ENCODE measurements around the gene DLG2. TPM values are rescaled to one million over a fixed set of nuclear protein-coding genes. Genes with fewer than 3 reads are reported as not detected.

DLG2 gene
- total RNA-seq, 2 experiments from 2014 or later: 6.9 to 8.2 TPM

DNA sequence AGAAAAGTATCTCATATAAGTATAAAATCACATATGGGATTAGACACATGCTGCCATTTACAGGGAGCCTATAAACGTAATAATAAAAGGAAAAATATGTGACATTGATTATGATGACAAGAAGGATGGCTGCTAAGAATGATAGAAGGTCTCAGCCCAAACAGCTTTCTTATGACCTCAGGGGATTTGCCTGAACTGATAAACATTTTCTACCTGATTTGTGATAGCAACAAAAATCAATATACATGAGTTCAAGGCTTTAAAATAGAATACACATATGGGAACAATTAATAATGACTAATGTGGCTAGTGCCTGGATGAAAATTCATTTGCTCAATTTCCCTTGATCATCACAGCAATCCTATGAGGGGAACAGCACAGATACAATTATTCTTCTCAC lies 1704.2 kb downstream of the DLG2 start:
- Histone ChIP-seq H4K20me1 (ENCODE audit: insufficient read depth, low read length) (no peaks in the 10 kb centered on the region; the same call in 1 of the 2 replicates), H3K4me3 (ENCODE audit: low read depth, low read length, poor library complexity, severe bottlenecking) (no peak overlapping the region), H3K27ac (ENCODE audit: low read depth, low read length, poor library complexity, severe bottlenecking) (no peak overlapping the region), H3K36me3 (ENCODE audit: insufficient read depth, low read length) (no peaks in the 10 kb centered on the region), H2AFZ (ENCODE audit: low read length) (no peak overlapping the region), H3K9me2 (ENCODE audit: insufficient read depth, low read length) (no peaks in the 10 kb centered on the region), H3K4me1 (ENCODE audit: insufficient read depth, low read length, poor library complexity, severe bottlenecking) (no peaks in the 10 kb centered on the region), H3K79me2 (ENCODE audit: insufficient read depth, low read depth, low read length) (no peaks in the 10 kb centered on the region), H3K9me3 (ENCODE audit: low read length) (no peaks in the 10 kb centered on the region), H3K4me2 (ENCODE audit: low read length) (no peak overlapping the region)
- no TSS peak for BruUV-seq (replicated peaks)
- intact Hi-C loops (cut with micrococcal nuclease; ENCODE audit: unreplicated experiment): no loop called here
- CTCF ChIA-PET (ENCODE audit: unreplicated experiment): no interaction called here
- no peak for DNase-seq (ENCODE audit: low spot score)
- POLR2A ChIA-PET: no interaction called here
- TF ChIP-seq, protein P1, sequence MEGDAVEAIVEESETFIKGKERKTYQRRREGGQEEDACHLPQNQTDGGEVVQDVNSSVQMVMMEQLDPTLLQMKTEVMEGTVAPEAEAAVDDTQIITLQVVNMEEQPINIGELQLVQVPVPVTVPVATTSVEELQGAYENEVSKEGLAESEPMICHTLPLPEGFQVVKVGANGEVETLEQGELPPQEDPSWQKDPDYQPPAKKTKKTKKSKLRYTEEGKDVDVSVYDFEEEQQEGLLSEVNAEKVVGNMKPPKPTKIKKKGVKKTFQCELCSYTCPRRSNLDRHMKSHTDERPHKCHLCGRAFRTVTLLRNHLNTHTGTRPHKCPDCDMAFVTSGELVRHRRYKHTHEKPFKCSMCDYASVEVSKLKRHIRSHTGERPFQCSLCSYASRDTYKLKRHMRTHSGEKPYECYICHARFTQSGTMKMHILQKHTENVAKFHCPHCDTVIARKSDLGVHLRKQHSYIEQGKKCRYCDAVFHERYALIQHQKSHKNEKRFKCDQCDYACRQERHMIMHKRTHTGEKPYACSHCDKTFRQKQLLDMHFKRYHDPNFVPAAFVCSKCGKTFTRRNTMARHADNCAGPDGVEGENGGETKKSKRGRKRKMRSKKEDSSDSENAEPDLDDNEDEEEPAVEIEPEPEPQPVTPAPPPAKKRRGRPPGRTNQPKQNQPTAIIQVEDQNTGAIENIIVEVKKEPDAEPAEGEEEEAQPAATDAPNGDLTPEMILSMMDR (conservative IDR thresholded peaks at IDR 0.05; ENCODE audit: low read length): no peak
- TF ChIP-seq EZH2phosphoT487 (IDR thresholded peaks at IDR 0.05; ENCODE audit: borderline replicate concordance, low read depth, low read length): no peak

DNA sequence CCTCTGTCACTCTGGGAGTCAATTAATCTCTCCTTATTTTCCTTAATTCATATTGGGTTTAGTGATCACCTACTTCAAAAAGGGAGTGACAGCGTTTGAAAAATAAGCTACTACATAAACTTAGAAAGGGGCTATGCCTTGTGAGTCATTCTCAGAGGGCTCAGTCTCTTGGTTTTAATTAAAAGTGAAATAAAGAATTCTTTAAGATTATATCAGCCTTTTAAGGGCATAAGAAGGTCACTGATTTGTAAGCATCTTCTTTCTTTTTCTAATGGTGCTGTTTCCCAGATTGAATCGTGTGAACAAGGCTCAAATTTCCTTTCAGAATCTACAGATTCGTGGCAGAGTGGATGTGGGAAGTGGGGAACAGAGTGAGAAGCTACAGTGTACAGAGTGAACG lies 1704.8 kb downstream of the DLG2 start:
- Histone ChIP-seq H3K36me3 (ENCODE audit: insufficient read depth, low read length) (no peaks in the 10 kb centered on the region), H3K9me2 (ENCODE audit: insufficient read depth, low read length) (no peaks in the 10 kb centered on the region), H3K79me2 (ENCODE audit: insufficient read depth, low read depth, low read length) (no peaks in the 10 kb centered on the region), H3K4me3 (ENCODE audit: low read depth, low read length, poor library complexity, severe bottlenecking) (no peak overlapping the region), H2AFZ (ENCODE audit: low read length) (no peak overlapping the region), H3K4me1 (ENCODE audit: insufficient read depth, low read length, poor library complexity, severe bottlenecking) (no peaks in the 10 kb centered on the region), H4K20me1 (ENCODE audit: insufficient read depth, low read length) (no peaks in the 10 kb centered on the region; the same call in 1 of the 2 replicates), H3K4me2 (ENCODE audit: low read length) (no peak overlapping the region), H3K27ac (ENCODE audit: low read depth, low read length, poor library complexity, severe bottlenecking) (no peak overlapping the region), H3K9me3 (ENCODE audit: low read length) (no peaks in the 10 kb centered on the region)
- intact Hi-C loops (cut with micrococcal nuclease; ENCODE audit: unreplicated experiment): no loop called here
- POLR2A ChIA-PET: interaction anchor here (2.0 kb wide), 1 partner anchor 15 kb away, joined by 5 read pairs; no protein-coding TSS in a partner anchor
- no peak for DNase-seq (ENCODE audit: low spot score)
- no TSS peak for BruUV-seq (replicated peaks)
- CTCF ChIA-PET (ENCODE audit: unreplicated experiment): no interaction called here
- no peak for TF ChIP-seq EZH2phosphoT487 (IDR thresholded peaks at IDR 0.05; ENCODE audit: borderline replicate concordance, low read depth, low read length)
- TF ChIP-seq, protein P1 (conservative IDR thresholded peaks at IDR 0.05; ENCODE audit: low read length): no peak

- CTCF ChIA-PET (ENCODE audit: unreplicated experiment): no interaction called here
- Histone ChIP-seq H3K4me1 (ENCODE audit: insufficient read depth, low read length, poor library complexity, severe bottlenecking) (no peaks in the 10 kb centered on the region), H3K9me3 (ENCODE audit: low read length) (no peaks in the 10 kb centered on the region), H3K27ac (ENCODE audit: low read depth, low read length, poor library complexity, severe bottlenecking) (no peak overlapping the region), H3K79me2 (ENCODE audit: insufficient read depth, low read depth, low read length) (no peaks in the 10 kb centered on the region), H3K4me3 (ENCODE audit: low read depth, low read length, poor library complexity, severe bottlenecking) (no peak overlapping the region), H2AFZ (ENCODE audit: low read length) (no peak overlapping the region), H3K4me2 (ENCODE audit: low read length) (no peak overlapping the region), H3K36me3 (ENCODE audit: insufficient read depth, low read length) (no peaks in the 10 kb centered on the region), H3K9me2 (ENCODE audit: insufficient read depth, low read length) (no peaks in the 10 kb centered on the region), H4K20me1 (ENCODE audit: insufficient read depth, low read length) (no peaks in the 10 kb centered on the region; the same call in 1 of the 2 replicates)
- intact Hi-C loops (cut with micrococcal nuclease; ENCODE audit: unreplicated experiment): no loop called here
- POLR2A ChIA-PET: interaction anchor here (2.0 kb wide), 1 partner anchor 14 kb away, joined by 5 read pairs; no protein-coding TSS in a partner anchor
- no TSS peak for BruUV-seq (replicated peaks)
- DNase-seq (ENCODE audit: low spot score): no peak
- TF ChIP-seq, protein P1 (conservative IDR thresholded peaks at IDR 0.05; ENCODE audit: low read length): no peak
- TF ChIP-seq EZH2phosphoT487 (IDR thresholded peaks at IDR 0.05; ENCODE audit: borderline replicate concordance, low read depth, low read length): no peak
Observed at GRCh38 chr11:83921447-83922192, 1705.5 kb downstream of the DLG2 start.
